Measurements from ENCODE around the gene C11orf91.
"Not testable (repeated sequence)": the region's sequence is repeated elsewhere in the genome, so short reads cannot be mapped to it uniquely, and the experiment has no call there.

Gene C11orf91

GRCh38 chr11:33682019-33682418 is 18.6 kb downstream of the C11orf91 start:
- no peak overlapping the region for H3K4me3 Mint-ChIP-seq
- no peak for DNase-seq
- H3K27me3 Mint-ChIP-seq = peaks cover 88% of the 10 kb centered on the region
- no peaks in the 10 kb centered on the region for H3K9me3 Mint-ChIP-seq
- no peaks in the 10 kb centered on the region for H3K36me3 Mint-ChIP-seq (ENCODE audit: low read depth)
- H3K27ac Mint-ChIP-seq = no peak overlapping the region
- H3K4me1 Mint-ChIP-seq (ENCODE audit: low read depth) = no peaks in the 10 kb centered on the region

DNA sequence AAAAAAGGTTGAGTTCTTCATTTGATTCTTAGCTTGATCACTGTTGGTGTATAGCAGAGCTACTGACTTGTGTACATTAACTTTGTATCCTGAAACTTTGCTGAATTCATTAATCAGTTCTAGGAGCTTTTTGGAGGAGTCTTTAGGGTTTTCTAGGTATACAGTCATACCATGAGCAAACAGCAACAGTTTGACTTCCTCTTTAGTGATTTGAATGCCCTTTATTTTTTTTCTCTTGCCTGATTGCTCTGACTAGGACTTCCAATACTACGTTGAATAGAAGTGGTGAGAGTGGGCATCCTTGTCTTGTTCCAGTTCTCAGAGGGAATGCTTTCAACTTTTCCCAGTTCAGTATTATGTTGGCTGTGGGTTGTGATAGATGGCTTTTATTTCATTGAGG is 22.0 kb downstream of the C11orf91 start:
- H3K9me3 Mint-ChIP-seq; H3K36me3 Mint-ChIP-seq (ENCODE audit: low read depth); DNase-seq; H3K27ac Mint-ChIP-seq; H3K4me1 Mint-ChIP-seq (ENCODE audit: low read depth); H3K4me3 Mint-ChIP-seq: not testable (repeated sequence)
- H3K27me3 Mint-ChIP-seq = peaks cover 69% of the 10 kb centered on the region

- DNase-seq = no peak
- Mint-ChIP-seq H3K4me1 (ENCODE audit: low read depth) (peaks cover 13% of the 10 kb centered on the region), H3K27me3 (peaks cover 39% of the 10 kb centered on the region), H3K4me3 (no peak overlapping the region), H3K9me3 (no peaks in the 10 kb centered on the region), H3K27ac (no peak overlapping the region), H3K36me3 (ENCODE audit: low read depth) (no peaks in the 10 kb centered on the region)
These were observed 26.4 kb downstream of the C11orf91 start for GRCh38 chr11:33674035-33674814.

- Mint-ChIP-seq H3K4me1 (ENCODE audit: low read depth) (peaks cover 13% of the 10 kb centered on the region), H3K27me3 (peaks cover 23% of the 10 kb centered on the region), H3K9me3 (no peaks in the 10 kb centered on the region), H3K4me3 (no peak overlapping the region), H3K27ac (no peak overlapping the region), H3K36me3 (ENCODE audit: low read depth) (no peaks in the 10 kb centered on the region)
- no peak for DNase-seq
These were observed 28.4 kb downstream of the C11orf91 start for GRCh38 chr11:33672273-33672672.

- no peak for DNase-seq
- Mint-ChIP-seq H3K4me3 (no peak overlapping the region), H3K9me3 (no peaks in the 10 kb centered on the region), H3K4me1 (ENCODE audit: low read depth) (peaks cover 13% of the 10 kb centered on the region), H3K27ac (peak overlapping the region; percentile 60), H3K36me3 (ENCODE audit: low read depth) (no peaks in the 10 kb centered on the region), H3K27me3 (peaks cover 19% of the 10 kb centered on the region)
These were observed 30.2 kb downstream of the C11orf91 start for GRCh38 chr11:33670250-33671011.

DNA sequence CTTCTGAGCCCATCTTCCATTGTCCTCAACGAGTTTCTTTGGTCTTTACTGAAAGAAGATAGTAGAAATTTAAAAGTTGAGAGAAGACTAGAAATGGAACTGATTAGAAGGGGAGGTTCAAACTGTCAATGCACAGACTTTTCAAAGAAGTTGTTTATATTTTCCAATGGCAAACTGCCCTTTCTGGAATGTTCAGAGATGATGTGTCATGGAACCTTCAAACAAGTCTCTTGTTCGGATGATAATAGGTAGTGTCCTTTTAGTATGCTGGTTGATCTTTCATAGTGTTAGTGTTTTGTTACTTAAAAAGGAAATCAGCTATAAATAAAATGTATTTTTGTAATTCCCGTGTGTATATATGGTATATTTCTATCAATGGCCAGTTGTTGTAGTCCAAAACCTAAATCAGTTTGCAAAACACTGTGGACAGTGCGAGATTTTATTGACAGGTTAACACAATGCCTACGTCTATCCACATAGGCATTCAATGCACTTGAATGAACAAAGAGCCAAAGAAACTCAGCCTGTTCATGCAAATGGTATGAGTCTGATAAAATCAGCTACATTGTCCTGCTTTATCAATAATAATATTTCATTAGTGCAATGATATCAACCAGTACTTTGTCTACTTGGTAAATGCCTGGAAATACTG is 30.9 kb downstream of the C11orf91 start:
- Mint-ChIP-seq H3K27ac (no peak overlapping the region), H3K36me3 (ENCODE audit: low read depth) (no peaks in the 10 kb centered on the region), H3K9me3 (no peaks in the 10 kb centered on the region), H3K4me1 (ENCODE audit: low read depth) (peaks cover 13% of the 10 kb centered on the region), H3K27me3 (peaks cover 19% of the 10 kb centered on the region), H3K4me3 (no peak overlapping the region)
- DNase-seq = no peak

- Mint-ChIP-seq H3K4me3 (no peak overlapping the region), H3K4me1 (ENCODE audit: low read depth) (peaks cover 13% of the 10 kb centered on the region), H3K9me3 (no peaks in the 10 kb centered on the region), H3K27ac (no peak overlapping the region), H3K36me3 (ENCODE audit: low read depth) (no peaks in the 10 kb centered on the region), H3K27me3 (peaks cover 23% of the 10 kb centered on the region)
- no peak for DNase-seq
These were observed 31.6 kb downstream of the C11orf91 start for GRCh38 chr11:33668951-33669596.

- H3K27me3 Mint-ChIP-seq = peaks cover 24% of the 10 kb centered on the region
- no peaks in the 10 kb centered on the region for H3K9me3 Mint-ChIP-seq
- peaks cover 13% of the 10 kb centered on the region for H3K4me1 Mint-ChIP-seq (ENCODE audit: low read depth)
- no peak overlapping the region for H3K27ac Mint-ChIP-seq
- H3K4me3 Mint-ChIP-seq = no peak overlapping the region
- H3K36me3 Mint-ChIP-seq (ENCODE audit: low read depth) = no peaks in the 10 kb centered on the region
- no peak for DNase-seq
These were observed 32.2 kb downstream of the C11orf91 start for GRCh38 chr11:33668468-33668825.

- Mint-ChIP-seq H3K4me3 (no peak overlapping the region), H3K9me3 (no peaks in the 10 kb centered on the region), H3K27ac (no peak overlapping the region), H3K27me3 (peaks cover 21% of the 10 kb centered on the region), H3K4me1 (ENCODE audit: low read depth) (peaks cover 13% of the 10 kb centered on the region), H3K36me3 (ENCODE audit: low read depth) (no peaks in the 10 kb centered on the region)
- DNase-seq = no peak
These were observed 32.7 kb downstream of the C11orf91 start for GRCh38 chr11:33667819-33668467.

DNA sequence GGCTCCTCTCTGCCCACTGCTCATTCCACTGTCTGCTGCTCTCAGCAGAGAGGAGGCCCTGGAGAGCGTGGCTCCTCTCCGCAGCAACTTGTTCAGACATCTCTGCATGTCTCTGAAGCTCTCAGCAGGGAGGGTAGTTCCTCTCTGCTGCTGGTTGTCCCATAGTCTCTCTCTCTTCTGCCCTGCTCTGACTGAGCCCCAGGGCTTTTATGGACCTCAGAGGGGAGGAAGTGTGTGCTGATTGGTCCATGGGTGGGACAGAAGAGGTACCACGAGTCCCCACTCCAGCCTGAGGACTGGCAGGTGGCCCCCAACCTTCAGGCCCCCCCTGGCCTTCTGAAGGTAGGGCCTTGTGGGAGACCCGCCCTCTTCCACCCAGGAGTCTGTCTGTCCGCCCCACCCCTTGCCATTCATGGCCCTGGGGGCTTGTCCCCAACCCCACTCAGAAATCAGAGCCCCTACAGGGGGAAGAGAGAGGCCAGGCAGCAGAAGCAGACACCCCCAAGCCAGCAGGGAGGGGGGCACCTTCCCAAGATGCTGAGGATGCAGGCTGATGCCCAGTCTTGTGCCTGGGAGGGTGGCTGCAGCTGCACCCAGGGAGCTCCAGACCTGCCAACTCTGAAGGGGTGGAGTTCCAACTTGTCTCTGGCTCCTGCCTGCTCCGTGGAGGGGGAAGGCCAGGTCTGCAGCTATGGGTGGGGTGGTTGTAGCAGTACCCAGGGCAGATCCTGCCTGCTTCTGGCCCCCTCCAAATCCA is 35.1 kb downstream of the C11orf91 start:
- no peak for DNase-seq
- peaks cover 19% of the 10 kb centered on the region for H3K27me3 Mint-ChIP-seq
- H3K27ac Mint-ChIP-seq = no peak overlapping the region
- H3K4me3 Mint-ChIP-seq = no peak overlapping the region
- H3K9me3 Mint-ChIP-seq = no peaks in the 10 kb centered on the region
- H3K36me3 Mint-ChIP-seq (ENCODE audit: low read depth) = no peaks in the 10 kb centered on the region
- H3K4me1 Mint-ChIP-seq (ENCODE audit: low read depth) = peaks cover 5% of the 10 kb centered on the region

DNA sequence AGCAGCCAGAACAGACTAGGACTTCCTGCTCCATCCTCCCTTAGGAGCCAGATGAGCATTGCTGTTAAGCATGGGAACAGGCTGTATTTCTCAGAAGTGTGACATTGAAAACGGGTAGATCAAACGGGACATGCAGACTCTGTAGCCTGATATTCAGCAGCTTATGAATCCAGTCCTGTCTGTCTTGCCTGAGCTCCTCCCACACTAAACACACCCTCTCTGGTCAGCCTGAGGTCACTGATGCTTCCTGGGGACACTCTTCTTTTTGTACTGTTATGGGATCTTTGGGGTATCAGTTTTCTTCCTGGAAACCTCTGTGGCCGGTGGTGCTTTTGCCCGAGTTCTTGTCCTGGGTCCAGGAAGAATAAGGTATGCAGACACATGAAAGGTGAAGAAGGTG is 35.8 kb downstream of the C11orf91 start:
- Mint-ChIP-seq H3K4me1 (ENCODE audit: low read depth) (no peaks in the 10 kb centered on the region), H3K36me3 (ENCODE audit: low read depth) (no peaks in the 10 kb centered on the region), H3K27me3 (peaks cover 17% of the 10 kb centered on the region), H3K4me3 (no peak overlapping the region), H3K27ac (no peak overlapping the region), H3K9me3 (no peaks in the 10 kb centered on the region)
- DNase-seq = no peak

DNA sequence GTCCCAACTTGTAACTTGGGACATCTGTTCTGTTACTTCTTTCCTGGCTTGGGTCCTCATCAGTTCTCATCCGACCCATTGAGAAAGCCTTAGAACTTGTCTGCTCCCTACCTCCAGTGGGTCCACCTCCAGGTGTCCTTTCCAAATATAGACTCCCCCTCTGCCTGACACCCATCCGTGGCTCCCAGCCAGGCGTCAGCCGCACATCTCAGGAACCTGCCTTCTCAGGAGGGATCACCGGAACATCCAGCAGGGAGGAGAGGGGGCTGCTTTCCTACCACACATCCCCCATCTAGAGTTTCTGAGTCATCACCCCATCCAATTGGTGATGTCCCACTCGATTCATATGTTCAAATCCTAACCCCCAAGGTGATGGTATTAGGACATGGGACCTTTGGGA is 36.5 kb downstream of the C11orf91 start:
- DNase-seq = no peak
- Mint-ChIP-seq H3K27ac (no peak overlapping the region), H3K36me3 (ENCODE audit: low read depth) (no peaks in the 10 kb centered on the region), H3K27me3 (peaks cover 17% of the 10 kb centered on the region), H3K9me3 (no peaks in the 10 kb centered on the region), H3K4me3 (no peak overlapping the region), H3K4me1 (ENCODE audit: low read depth) (no peaks in the 10 kb centered on the region)

- Mint-ChIP-seq H3K4me1 (ENCODE audit: low read depth) (no peaks in the 10 kb centered on the region), H3K36me3 (ENCODE audit: low read depth) (no peaks in the 10 kb centered on the region), H3K27me3 (peaks cover 17% of the 10 kb centered on the region), H3K27ac (no peak overlapping the region), H3K4me3 (no peak overlapping the region), H3K9me3 (no peaks in the 10 kb centered on the region)
- no peak for DNase-seq
These were observed 37.5 kb downstream of the C11orf91 start for GRCh38 chr11:33663121-33663520.

GRCh38 chr11:33661526-33661925 is 39.1 kb downstream of the C11orf91 start:
- H3K27me3 Mint-ChIP-seq = peaks cover 17% of the 10 kb centered on the region
- not testable (repeated sequence) for H3K36me3 Mint-ChIP-seq (ENCODE audit: low read depth); H3K4me1 Mint-ChIP-seq (ENCODE audit: low read depth); H3K27ac Mint-ChIP-seq; DNase-seq; H3K9me3 Mint-ChIP-seq; H3K4me3 Mint-ChIP-seq
